HG02973 (cell line): ENCODE results near the gene ZC3HAV1L.
"Not testable (repeated sequence)": the region's sequence is repeated elsewhere in the genome, so short reads cannot be mapped to it uniquely, and the experiment has no call there.

Experiments used
- ATAC-seq: cut with Tn5 transposase; IDR thresholded peaks from one replicate; pipeline ENCODE4 v1.9.1; 2021; ENCODE audit warnings: moderate library complexity; ENCODE audit not compliant: unreplicated experiment

ZC3HAV1L gene

GRCh38 chr7:139054656-139055055 lies 18.8 kb upstream of the ZC3HAV1L start:
- not testable (repeated sequence) for ATAC-seq

DNA sequence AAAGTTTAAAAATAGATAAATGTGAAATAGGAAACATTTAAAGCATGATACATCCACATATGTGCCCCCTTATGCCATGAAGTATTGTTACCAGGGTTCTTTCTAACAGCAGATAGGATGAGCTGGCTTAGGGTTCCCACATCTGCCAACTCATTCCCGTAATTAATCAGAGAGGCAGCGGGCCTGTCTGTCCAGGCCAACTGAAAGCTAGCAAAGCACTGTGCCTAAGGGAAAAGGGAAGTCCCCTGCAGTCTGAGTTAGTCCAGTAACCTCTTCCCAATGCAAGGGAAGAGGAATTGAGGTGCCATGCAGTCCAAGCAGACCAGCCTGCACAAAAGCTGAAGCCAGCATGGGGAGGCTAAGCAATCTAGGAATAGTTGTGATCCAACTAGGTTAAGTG lies 18.3 kb upstream of the ZC3HAV1L start:
- ATAC-seq, result no peak

GRCh38 chr7:139051655-139052054 lies 15.8 kb upstream of the ZC3HAV1L start:
- ATAC-seq, result no peak

GRCh38 chr7:139049936-139050335 lies 14.1 kb upstream of the ZC3HAV1L start:
- ATAC-seq, result no peak

- ATAC-seq, result no peak
These were observed 13.3 kb upstream of the ZC3HAV1L start for GRCh38 chr7:139049111-139049510.

- no peak for ATAC-seq
These were observed 12.1 kb upstream of the ZC3HAV1L start for GRCh38 chr7:139047970-139048369.

DNA sequence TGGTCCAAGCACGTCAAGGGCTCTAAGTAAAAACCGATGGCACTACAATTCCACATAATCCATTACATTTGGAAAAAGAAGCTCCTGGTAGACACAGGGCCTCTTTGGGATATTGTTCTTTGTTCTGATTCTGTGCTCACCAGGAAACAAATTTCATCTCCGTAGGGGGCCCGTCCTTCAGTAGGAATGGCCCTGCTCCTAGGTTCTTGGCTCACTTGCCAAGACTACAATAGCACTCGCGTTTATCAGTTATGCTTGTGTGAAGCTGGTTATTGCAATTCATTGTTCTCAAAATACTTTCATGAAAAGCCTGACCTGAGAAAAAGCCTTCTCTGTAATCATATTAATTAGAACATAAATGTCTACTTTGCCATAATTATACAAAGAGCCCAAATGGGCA lies 10.3 kb upstream of the ZC3HAV1L start:
- no peak for ATAC-seq

DNA sequence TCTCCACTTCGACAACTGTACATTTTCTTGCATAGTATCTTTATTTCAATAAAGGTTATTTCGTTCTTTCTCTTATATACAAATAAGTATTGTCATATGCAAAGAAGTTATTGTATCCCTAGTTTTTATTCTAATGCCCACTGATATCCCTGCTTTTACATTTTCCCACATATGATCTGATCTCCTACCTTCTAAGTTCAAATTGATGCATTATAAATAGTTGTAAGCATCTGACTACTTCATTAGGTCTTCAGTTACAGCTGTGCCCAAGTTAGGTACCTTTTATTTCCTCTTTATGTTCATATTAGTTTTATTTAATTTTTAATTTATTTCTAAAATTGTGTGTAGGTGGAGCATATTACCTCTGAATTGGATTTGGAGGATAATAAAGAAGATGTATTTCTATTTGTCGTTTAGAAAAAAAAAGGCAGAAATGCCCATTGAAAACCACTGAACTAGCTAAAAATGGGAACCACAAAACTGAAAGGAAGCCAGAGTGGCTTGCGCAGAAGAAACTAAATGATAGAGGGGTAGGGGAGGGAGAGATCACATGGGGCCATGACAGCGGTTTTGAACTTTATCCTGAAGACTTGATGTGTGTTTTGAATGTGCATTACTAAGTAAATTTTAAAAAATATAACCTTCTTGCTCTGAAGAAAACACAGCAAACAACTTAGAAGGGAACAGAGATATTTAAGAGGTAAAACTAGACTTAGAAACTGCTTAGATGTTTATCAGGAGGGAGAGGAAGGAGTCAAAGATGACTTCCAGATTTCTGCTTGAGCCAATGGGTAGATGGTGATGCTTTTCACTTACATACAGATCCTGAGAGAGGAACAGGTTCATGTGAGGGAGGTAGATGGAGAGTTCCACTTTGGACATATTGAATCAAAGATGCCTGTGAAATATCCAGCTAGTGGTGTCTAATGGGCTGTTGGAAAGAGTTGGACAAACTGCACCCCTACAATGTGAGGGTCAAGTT lies 9.3 kb upstream of the ZC3HAV1L start:
- ATAC-seq, result no peak

DNA sequence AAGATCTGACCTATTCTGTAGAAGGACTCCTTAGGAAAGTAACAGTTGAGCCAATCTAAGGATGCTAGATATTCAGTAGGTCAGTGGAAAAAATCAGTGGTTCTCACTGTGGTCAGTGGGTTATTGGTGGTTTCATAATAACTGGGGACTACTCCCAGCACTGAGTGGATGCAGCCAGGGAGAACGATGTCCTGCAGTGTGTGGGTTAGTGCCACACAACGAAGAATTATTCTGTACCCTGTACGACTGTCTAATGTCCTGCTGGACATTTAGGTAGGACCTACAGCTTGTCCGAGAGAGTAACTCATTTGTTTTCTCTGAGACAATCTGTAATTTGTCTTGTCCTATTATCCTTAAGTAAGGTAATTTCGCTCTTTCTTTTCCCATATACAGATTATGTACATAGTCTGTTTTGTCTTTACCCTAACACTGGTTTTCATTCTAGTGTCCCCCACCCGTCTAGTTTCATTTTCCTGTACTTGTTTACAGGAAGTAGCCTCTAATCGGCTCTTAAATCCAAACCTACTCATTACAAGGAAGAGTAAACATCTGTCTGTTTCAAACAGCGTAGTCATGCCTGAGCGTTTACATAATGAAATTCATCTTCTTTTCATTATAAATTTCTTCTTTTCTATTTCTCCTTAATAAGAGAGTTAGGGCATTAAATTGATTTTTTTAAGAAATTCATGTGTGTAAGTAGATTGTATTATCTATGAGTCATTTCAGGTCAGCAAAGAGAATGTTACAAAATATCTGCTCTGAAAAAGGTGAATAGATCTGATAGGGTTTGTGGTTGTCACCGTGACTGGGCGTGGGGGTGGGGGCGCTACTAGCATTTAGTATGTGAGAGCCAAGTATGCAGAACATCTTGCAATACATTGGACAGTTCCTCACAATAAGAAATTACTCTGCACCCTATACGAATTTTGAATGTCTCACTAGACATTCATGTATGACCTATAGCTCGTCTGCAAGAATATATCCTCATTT lies 8.3 kb upstream of the ZC3HAV1L start:
- peak; percentile 45 for ATAC-seq

DNA sequence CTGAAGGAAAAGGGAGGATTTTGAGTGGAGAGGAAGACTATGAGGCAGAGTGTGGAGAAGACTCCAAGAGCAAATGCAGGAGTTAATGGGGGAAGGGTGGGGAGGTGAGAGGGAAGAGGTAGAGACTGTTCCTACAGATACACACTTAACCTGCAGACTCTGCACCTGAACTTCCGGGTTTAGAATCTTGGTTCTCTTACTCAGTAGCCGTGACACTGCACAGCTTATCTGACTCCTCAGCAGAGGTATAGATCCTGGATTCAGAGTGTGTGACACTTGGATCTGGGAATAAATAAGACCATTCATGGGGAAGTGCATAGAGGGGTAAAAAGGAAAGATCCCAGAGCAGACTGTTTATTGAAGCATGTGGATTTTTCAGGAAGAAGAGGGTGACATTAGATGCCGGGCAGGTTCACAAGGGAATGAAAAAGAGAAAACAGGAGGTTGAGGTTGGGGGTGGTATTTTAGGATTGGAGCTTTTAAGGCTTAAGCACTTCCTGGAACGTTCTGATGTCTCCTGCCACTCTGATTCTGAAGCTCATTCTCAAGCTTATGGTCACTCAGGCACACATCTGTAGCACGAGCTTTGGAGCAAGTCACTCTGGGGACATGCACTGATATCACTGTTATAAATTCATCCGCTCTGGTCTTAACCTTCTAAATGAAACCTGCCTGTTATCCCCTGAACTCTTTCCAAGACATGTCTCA lies 5.7 kb upstream of the ZC3HAV1L start:
- no peak for ATAC-seq

DNA sequence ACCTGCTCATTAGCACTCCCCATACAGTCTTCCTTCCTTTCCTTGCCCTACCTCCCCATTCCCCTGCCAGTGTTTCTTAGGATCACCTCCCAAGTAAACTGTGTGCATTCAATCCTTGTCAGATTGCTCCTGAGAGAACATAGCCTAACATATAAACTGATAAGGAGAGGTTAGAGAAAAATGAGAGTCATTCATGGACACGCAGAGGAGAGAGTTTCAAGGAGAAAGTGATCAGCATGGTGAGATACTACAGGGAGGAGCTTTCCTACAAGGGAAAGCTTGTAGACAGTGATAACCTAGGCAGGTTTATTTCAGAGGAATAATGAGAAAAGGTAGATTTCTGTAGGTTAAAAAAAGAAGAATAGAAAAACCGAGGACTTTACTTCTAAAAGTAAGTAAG lies 2.8 kb upstream of the ZC3HAV1L start:
- no peak for ATAC-seq

DNA sequence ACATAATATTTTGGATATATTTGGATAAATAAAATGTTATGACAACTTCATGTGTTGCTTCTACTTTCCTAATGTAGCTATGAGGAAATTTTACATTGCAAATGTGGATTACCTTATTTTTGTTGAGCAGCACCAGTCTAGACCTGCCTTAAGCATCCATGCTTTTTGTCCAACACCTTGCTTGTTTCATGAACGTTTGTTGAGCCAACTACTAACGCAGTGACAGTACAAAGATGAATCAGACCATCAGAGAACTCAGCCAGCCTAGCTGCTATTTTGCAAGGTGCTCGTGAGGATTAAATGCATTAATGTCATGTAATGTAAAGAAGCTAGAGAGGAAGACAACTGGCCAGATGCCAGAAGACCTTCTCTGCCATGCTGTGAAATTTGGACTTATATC lies 1.1 kb upstream of the ZC3HAV1L start:
- no peak for ATAC-seq

DNA sequence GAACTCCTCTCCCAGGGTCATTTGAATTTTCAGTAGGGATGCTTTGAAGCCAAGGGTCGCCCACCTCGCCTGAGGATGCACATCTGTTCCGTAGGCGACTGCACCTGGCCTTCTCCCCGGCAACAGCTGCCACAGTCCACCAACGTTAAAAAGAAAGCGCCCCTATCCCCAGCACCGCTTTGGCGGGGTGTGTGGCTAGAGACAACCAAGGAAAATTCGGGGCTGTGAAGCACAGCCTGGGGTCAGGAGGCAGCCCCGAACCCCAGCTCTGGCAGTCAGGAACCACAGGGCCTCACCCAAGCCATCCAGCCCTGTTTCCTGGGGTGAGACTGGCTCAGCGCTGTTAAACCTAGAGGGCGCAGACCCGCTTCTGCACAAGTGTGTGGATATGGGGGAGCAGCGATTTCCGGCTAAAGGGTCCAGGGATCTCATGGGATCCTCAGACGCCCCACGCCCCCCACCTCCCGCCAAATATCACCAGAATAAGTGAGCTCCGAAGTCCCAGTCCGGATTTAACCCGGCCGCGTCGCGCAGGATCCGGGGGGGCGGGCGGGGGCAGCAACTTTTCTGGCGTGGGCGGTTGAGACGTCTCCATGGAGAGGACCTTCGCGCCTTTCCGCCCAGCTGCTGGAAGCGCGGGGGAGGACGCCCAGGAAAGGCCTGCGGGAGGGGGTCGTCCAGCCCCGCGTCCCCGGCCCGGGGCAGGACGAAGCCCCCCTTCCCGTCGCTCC lies 822 bp downstream of the ZC3HAV1L start:
- ATAC-seq, result peak; percentile 27

DNA sequence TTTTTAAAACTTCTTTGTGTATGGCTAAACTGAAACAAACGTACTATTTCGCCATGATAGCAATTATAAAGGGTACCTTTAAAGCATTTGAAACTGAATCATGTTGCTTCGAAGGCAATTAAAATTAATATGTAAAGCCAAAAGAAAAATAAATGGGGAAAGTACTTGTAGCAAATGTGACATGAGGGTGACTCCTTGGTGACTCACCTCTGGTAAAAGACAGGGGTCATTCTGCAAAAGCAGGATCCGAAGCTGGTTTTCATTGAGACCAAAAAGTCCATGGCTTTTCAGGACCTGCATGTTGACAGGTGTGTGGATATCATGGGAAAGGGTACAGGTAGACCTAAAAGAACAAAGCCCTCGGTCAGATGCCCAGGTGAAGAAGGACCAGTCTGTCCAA lies 1.5 kb downstream of the ZC3HAV1L start:
- ATAC-seq, result no peak

- no peak for ATAC-seq
These were observed 2.3 kb downstream of the ZC3HAV1L start for GRCh38 chr7:139033346-139034114.

DNA sequence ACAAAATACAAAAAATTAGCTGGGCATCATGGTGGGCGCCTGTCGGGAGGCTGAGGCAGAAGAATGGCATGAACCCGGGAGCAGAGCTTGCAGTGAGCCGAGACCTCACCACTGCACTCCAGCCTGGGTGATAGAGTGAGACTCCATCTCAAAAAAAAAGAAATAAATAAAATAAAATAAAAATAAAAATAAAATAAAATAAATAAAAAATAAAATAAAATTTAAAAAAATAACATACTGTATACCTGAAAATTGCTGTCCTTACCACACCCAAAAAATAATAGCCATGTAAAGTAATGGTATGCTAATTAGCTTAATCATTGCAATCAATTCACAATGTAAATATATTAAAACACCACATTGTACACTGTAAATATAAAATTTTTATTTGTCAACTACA lies 3.4 kb downstream of the ZC3HAV1L start:
- no peak for ATAC-seq

GRCh38 chr7:139029353-139029752 lies 6.5 kb downstream of the ZC3HAV1L start:
- no peak for ATAC-seq

- no peak for ATAC-seq
These were observed 9.3 kb downstream of the ZC3HAV1L start for GRCh38 chr7:139026551-139026950.

- ATAC-seq, result not testable (repeated sequence)
These were observed 10.0 kb downstream of the ZC3HAV1L start for GRCh38 chr7:139025861-139026260.
